ENCODE measurements around the gene LCE1C. TPM values are rescaled to one million over a fixed set of nuclear protein-coding genes. Genes with fewer than 3 reads are reported as not detected.

The LCE1C gene
- total RNA-seq: not detected
- long read RNA-seq: 0 reads

- ATAC-seq (no peak), DNase-seq (no peak)
- intact Hi-C loops (cut with DNase I): no loop called here
These were observed at the start of gene LCE1C for GRCh38 chr1:152806576-152806975. Gene LCE1C, minus strand, starts transcription at chr1:152806651. Its CDS starts 1,173 bp downstream, at chr1:152805478.

GRCh38 chr1:152855661-152856060 is 49.2 kb upstream of the LCE1C start:
- intact Hi-C loops (cut with DNase I): no loop called here
- ATAC-seq (no peak), DNase-seq (no peak)

- DNase-seq (no peak), ATAC-seq (no peak)
- intact Hi-C loops (cut with DNase I): no loop called here
These were observed 36.1 kb upstream of the LCE1C start, which contains the start of gene LCE6A for GRCh38 chr1:152842556-152842955. Gene LCE6A, plus strand, starts transcription at chr1:152842856. Its CDS starts 665 bp downstream, at chr1:152843521.

GRCh38 chr1:152836870-152837269 is 30.4 kb upstream of the LCE1C start:
- no peak for ATAC-seq
- intact Hi-C loops (cut with DNase I): no loop called here

GRCh38 chr1:152827173-152827572 is 20.7 kb upstream of the LCE1C start, which contains the start of gene LCE1A:
Gene LCE1A, plus strand, starts transcription at chr1:152827473. Its CDS starts 0 bp downstream, at chr1:152827473.
- DNase-seq: no peak
- intact Hi-C loops (cut with DNase I): no loop called here
- no peak for ATAC-seq

More at GRCh38 chr1:152836870-152837269, 30.4 kb upstream of the LCE1C start:
- no peak for DNase-seq

GRCh38 chr1:152824964-152825363 is 18.5 kb upstream of the LCE1C start:
- no peak for DNase-seq
- intact Hi-C loops (cut with DNase I): no loop called here
- no peak for ATAC-seq

- DNase-seq: no peak
- intact Hi-C loops (cut with DNase I): no loop called here
- no peak for ATAC-seq
These were observed 16.8 kb upstream of the LCE1C start for GRCh38 chr1:152823294-152823693.

GRCh38 chr1:152817309-152817708 is 10.9 kb upstream of the LCE1C start:
- ATAC-seq (no peak), DNase-seq (no peak)
- intact Hi-C loops (cut with DNase I): no loop called here

- no peak for DNase-seq
- ATAC-seq: no peak
- intact Hi-C loops (cut with DNase I): no loop called here
These were observed 5.2 kb upstream of the LCE1C start, which contains the start of gene LCE1B for GRCh38 chr1:152811671-152812070. Gene LCE1B, plus strand, starts transcription at chr1:152811971. Its CDS starts 476 bp downstream, at chr1:152812447.

GRCh38 chr1:152811050-152811449 is 4.6 kb upstream of the LCE1C start:
- no peak for ATAC-seq
- DNase-seq: no peak
- intact Hi-C loops (cut with DNase I): no loop called here

GRCh38 chr1:152801333-152801732 is 5.1 kb downstream of the LCE1C start:
- no peak for DNase-seq
- intact Hi-C loops (cut with DNase I): no loop called here
- ATAC-seq: no peak

- intact Hi-C loops (cut with DNase I): no loop called here
- ATAC-seq: no peak
- no peak for DNase-seq
These were observed 10.0 kb downstream of the LCE1C start, which contains the start of gene LCE1D for GRCh38 chr1:152796421-152796820. Gene LCE1D, plus strand, starts transcription at chr1:152796721. Its CDS starts 1,074 bp downstream, at chr1:152797795.

GRCh38 chr1:152795686-152796085 is 10.8 kb downstream of the LCE1C start:
- no peak for ATAC-seq
- intact Hi-C loops (cut with DNase I): no loop called here
- no peak for DNase-seq

- no peak for DNase-seq
- ATAC-seq: no peak
- intact Hi-C loops (cut with DNase I): no loop called here
These were observed 20.4 kb downstream of the LCE1C start, which contains the start of gene LCE1E for GRCh38 chr1:152786077-152786476. Gene LCE1E, plus strand, starts transcription at chr1:152786257. Its CDS starts 1,043 bp downstream, at chr1:152787300.

- ATAC-seq (no peak), DNase-seq (no peak)
- intact Hi-C loops (cut with DNase I): no loop called here
These were observed 23.4 kb downstream of the LCE1C start for GRCh38 chr1:152783095-152783494.

- intact Hi-C loops (cut with DNase I): no loop called here
- ATAC-seq (no peak), DNase-seq (no peak)
These were observed 28.8 kb downstream of the LCE1C start for GRCh38 chr1:152777510-152778137.

- DNase-seq (no peak), ATAC-seq (no peak)
- intact Hi-C loops (cut with DNase I): no loop called here
These were observed 30.1 kb downstream of the LCE1C start for GRCh38 chr1:152776361-152776760.

- intact Hi-C loops (cut with DNase I): no loop called here
- DNase-seq: no peak
- ATAC-seq: no peak
These were observed 31.6 kb downstream of the LCE1C start, which contains the start of gene LCE1F for GRCh38 chr1:152774875-152775274. Gene LCE1F, plus strand, starts transcription at chr1:152775140. Its CDS starts 1,232 bp downstream, at chr1:152776372.

- ATAC-seq (no peak), DNase-seq (no peak)
- intact Hi-C loops (cut with DNase I): no loop called here
These were observed 36.0 kb downstream of the LCE1C start for GRCh38 chr1:152770411-152770810.

- ATAC-seq (no peak), DNase-seq (no peak)
- intact Hi-C loops (cut with DNase I): no loop called here
These were observed 37.5 kb downstream of the LCE1C start for GRCh38 chr1:152768847-152769533.

Data from left cardiac atrium (tissue), 4 donors.